Astrocyte (in vitro differentiated cells and primary cell): Measurements from ENCODE around the gene CDH13. TPM values are rescaled to one million over a fixed set of nuclear protein-coding genes. Genes with fewer than 3 reads are reported as not detected.

ENCODE experiments used
- DNase-seq: peaks from one replicate; pipeline ENCODE4 v3.0.0-alpha.2; 2010; ENCODE audit warnings: low read depth
- FAIRE-seq: peaks from 2 replicates; lab custom pipeline; 2011; peaks lifted over from hg19 to GRCh38; lab: Jason Lieb, UNC
- H2AFZ ChIP-seq: 2 replicates; pipeline ENCODE4 v1.6.0; 2012; ENCODE audit warnings: low read depth, low read length, inconsistent platforms
- H3K27ac ChIP-seq: 2 replicates; pipeline ENCODE4 v1.5.1; 2011; ENCODE audit warnings: low read depth, low read length, inconsistent platforms
- H3K27me3 ChIP-seq: 2 replicates; pipeline ENCODE4 v1.6.0; 2011; ENCODE audit warnings: low read length, inconsistent platforms; ENCODE audit not compliant: insufficient read depth
- H3K36me3 ChIP-seq: 2 replicates; pipeline ENCODE4 v1.5.1; 2011; ENCODE audit warnings: low read length, inconsistent platforms; ENCODE audit not compliant: insufficient read depth
- H3K4me1 ChIP-seq: 2 replicates; pipeline ENCODE4 v1.5.1; 2011; ENCODE audit warnings: low read length, inconsistent platforms; ENCODE audit not compliant: insufficient read depth
- H3K4me2 ChIP-seq: 2 replicates; pipeline ENCODE4 v1.6.0; 2012; ENCODE audit warnings: low read length, inconsistent platforms
- H3K4me3 ChIP-seq: 2 replicates; pipeline ENCODE4 v1.5.1; 2011; ENCODE audit warnings: low read depth, mild to moderate bottlenecking, low read length, inconsistent platforms; ENCODE audit not compliant: insufficient read depth
- H3K79me2 ChIP-seq: 2 replicates; pipeline ENCODE4 v1.6.0; 2012; ENCODE audit warnings: mild to moderate bottlenecking, low read length, inconsistent platforms; ENCODE audit not compliant: insufficient read depth
- H3K9ac ChIP-seq: 2 replicates; pipeline ENCODE4 v1.6.0; 2012; ENCODE audit warnings: mild to moderate bottlenecking, low read length, inconsistent platforms
- H3K9me3 ChIP-seq: 2 replicates; pipeline ENCODE4 v1.5.1; 2012; ENCODE audit warnings: low read depth, mild to moderate bottlenecking, low read length, inconsistent platforms; ENCODE audit not compliant: insufficient read depth
- H4K20me1 ChIP-seq: 2 replicates; pipeline ENCODE4 v1.6.0; 2012; ENCODE audit warnings: low read length, inconsistent platforms; ENCODE audit not compliant: insufficient read depth
- H3K27ac Mint-ChIP-seq: one replicate; pipeline ENCODE4 v1.8.0; 2021; ENCODE audit warnings: mild to moderate bottlenecking, mixed read lengths; ENCODE audit not compliant: unreplicated experiment
- H3K27me3 Mint-ChIP-seq: one replicate; pipeline ENCODE4 v1.8.0; 2021; ENCODE audit warnings: low read depth, mixed read lengths; ENCODE audit not compliant: unreplicated experiment
- H3K36me3 Mint-ChIP-seq: one replicate; pipeline ENCODE4 v1.8.0; 2021; ENCODE audit warnings: low read depth, mixed read lengths; ENCODE audit not compliant: unreplicated experiment
- H3K4me1 Mint-ChIP-seq: one replicate; pipeline ENCODE4 v1.8.0; 2021; ENCODE audit warnings: low read depth, mixed read lengths; ENCODE audit not compliant: unreplicated experiment
- H3K4me3 Mint-ChIP-seq: one replicate; pipeline ENCODE4 v1.8.0; 2021; ENCODE audit warnings: mild to moderate bottlenecking, moderate library complexity, mixed read lengths; ENCODE audit not compliant: unreplicated experiment
- H3K9me3 Mint-ChIP-seq: one replicate; pipeline ENCODE4 v1.8.0; 2021; ENCODE audit warnings: mild to moderate bottlenecking, mixed read lengths; ENCODE audit not compliant: unreplicated experiment
- EZH2 ChIP-seq: IDR thresholded peaks from 2 replicates; pipeline ENCODE4 v1.6.1; 2012; ENCODE audit warnings: mild to moderate bottlenecking, low read length, inconsistent platforms; ENCODE audit not compliant: insufficient read depth
- total RNA-seq: library from RNA; stranded (reverse); gene quantifications from 2 replicates; pipeline ENCODE4 v1.2.1, GENCODE V29; 2021
- TF ChIP-seq, protein P1 (sequence below): IDR thresholded peaks from 2 replicates; pipeline ENCODE4 v1.5.1; 2011; ENCODE audit warnings: low read depth, mild to moderate bottlenecking, inconsistent platforms, low read length, moderate library complexity; ENCODE audit not compliant: insufficient read depth

The CDH13 gene
- total RNA-seq, 1 donor from 2014 or later, result 41.7 TPM

DNA sequence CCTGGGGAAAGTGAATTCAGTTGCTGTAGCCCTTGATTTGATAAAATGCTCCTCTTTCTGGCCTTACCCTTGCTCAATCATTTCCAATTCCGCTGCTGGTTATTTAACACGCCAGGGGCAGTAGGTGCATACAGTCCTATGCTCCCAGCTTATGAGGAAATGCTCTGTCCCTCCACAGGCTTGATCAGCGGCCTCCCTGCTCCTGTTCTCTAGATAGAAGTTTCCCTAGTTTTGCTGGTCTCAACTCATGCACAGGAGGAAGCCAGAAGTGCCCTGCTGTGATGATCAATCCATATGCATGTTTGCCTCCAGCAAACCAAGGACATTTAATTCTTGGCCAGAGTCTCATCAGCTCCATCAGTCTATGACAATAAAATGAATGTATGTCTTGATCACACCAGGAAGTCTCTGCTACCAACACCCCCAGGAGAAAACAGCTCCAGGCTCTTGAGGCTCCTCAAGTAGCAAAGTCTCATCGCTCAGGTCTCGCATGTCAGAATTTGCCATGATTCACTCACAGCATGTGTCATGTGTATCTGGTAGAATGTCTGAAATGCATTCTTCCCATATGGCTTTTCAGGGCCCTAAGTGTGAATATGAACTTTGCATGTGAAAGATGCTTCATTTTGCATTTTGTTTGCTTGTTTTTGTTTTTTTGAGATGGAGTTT lies 208.9 kb downstream of the CDH13 start:
- no peaks in the 10 kb centered on the region for H3K9me3 ChIP-seq
- peaks cover 9% of the 10 kb centered on the region for H4K20me1 ChIP-seq
- H3K9ac ChIP-seq, result no peak overlapping the region
- Mint-ChIP-seq H3K4me1 (no peaks in the 10 kb centered on the region), H3K9me3 (peaks cover 1% of the 10 kb centered on the region), H3K4me3 (no peak overlapping the region), H3K27ac (no peak overlapping the region), H3K36me3 (no peaks in the 10 kb centered on the region), H3K27me3 (no peaks in the 10 kb centered on the region)
- no peak overlapping the region for H3K27ac ChIP-seq
- TF ChIP-seq, protein P1, sequence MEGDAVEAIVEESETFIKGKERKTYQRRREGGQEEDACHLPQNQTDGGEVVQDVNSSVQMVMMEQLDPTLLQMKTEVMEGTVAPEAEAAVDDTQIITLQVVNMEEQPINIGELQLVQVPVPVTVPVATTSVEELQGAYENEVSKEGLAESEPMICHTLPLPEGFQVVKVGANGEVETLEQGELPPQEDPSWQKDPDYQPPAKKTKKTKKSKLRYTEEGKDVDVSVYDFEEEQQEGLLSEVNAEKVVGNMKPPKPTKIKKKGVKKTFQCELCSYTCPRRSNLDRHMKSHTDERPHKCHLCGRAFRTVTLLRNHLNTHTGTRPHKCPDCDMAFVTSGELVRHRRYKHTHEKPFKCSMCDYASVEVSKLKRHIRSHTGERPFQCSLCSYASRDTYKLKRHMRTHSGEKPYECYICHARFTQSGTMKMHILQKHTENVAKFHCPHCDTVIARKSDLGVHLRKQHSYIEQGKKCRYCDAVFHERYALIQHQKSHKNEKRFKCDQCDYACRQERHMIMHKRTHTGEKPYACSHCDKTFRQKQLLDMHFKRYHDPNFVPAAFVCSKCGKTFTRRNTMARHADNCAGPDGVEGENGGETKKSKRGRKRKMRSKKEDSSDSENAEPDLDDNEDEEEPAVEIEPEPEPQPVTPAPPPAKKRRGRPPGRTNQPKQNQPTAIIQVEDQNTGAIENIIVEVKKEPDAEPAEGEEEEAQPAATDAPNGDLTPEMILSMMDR, result no peak
- no peak for TF ChIP-seq EZH2
- no peak overlapping the region for H2AFZ ChIP-seq
- no peak for DNase-seq
- peaks cover 2% of the 10 kb centered on the region for H3K79me2 ChIP-seq
- H3K36me3 ChIP-seq, result no peaks in the 10 kb centered on the region
- H3K4me1 ChIP-seq, result peaks cover 16% of the 10 kb centered on the region
- no peak overlapping the region for H3K4me2 ChIP-seq
- H3K27me3 ChIP-seq, result no peaks in the 10 kb centered on the region
- no peak for FAIRE-seq
- H3K4me3 ChIP-seq, result no peak overlapping the region

- Histone ChIP-seq H3K27me3 (no peaks in the 10 kb centered on the region), H3K79me2 (no peaks in the 10 kb centered on the region), H3K4me1 (no peaks in the 10 kb centered on the region), H3K4me3 (no peak overlapping the region), H2AFZ (no peak overlapping the region), H3K36me3 (no peaks in the 10 kb centered on the region), H4K20me1 (peaks cover 3% of the 10 kb centered on the region), H3K27ac (no peak overlapping the region), H3K9me3 (no peaks in the 10 kb centered on the region), H3K4me2 (no peak overlapping the region), H3K9ac (no peak overlapping the region)
- H3K9me3 Mint-ChIP-seq, result peaks cover 1% of the 10 kb centered on the region
- TF ChIP-seq, protein P1, result no peak
- TF ChIP-seq EZH2, result no peak
- DNase-seq, result no peak
- no peaks in the 10 kb centered on the region for H3K4me1 Mint-ChIP-seq
- H3K27me3 Mint-ChIP-seq, result no peaks in the 10 kb centered on the region
- H3K27ac Mint-ChIP-seq, result no peak overlapping the region
- no peak for FAIRE-seq
- H3K4me3 Mint-ChIP-seq, result no peak overlapping the region
- H3K36me3 Mint-ChIP-seq, result no peaks in the 10 kb centered on the region
These were observed 214.3 kb downstream of the CDH13 start for GRCh38 chr16:82841108-82841507.

DNA sequence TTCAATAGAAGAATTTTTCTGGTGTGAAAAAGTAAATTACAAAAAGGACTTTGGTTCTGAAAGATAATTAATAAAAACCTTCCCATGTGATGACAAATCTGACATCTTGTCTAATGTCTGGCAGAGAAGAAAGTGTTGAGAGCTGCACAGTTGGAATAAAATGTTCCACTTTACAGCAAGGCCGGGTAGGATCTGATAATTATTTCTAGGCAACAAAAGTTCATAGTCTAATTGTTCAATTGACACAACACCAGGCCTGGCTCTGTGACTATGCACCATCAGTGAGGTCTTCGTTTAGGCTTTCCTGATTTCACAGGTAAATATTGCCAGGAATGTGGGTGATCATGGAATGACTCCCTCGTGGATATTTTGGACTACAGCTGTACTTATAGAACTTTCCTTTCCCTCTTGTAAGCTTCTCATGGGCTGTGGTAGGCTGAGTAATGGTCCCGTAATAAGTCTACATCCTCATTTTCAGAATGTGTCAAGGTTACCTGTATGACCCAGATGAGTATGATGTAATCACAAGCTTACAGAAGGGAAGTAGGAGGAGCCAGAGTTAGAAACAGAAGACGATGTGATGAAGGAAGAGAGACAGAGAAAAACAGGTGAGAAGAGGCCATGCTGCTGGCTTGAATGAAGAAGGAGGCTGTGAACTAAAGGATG lies 217.0 kb downstream of the CDH13 start:
- FAIRE-seq (no peak), DNase-seq (no peak)
- Histone ChIP-seq H3K4me1 (no peaks in the 10 kb centered on the region), H3K9me3 (no peaks in the 10 kb centered on the region), H3K4me2 (no peak overlapping the region), H3K4me3 (no peak overlapping the region), H4K20me1 (no peaks in the 10 kb centered on the region), H3K9ac (no peak overlapping the region), H3K79me2 (no peaks in the 10 kb centered on the region), H3K27ac (no peak overlapping the region), H3K27me3 (no peaks in the 10 kb centered on the region), H2AFZ (no peak overlapping the region), H3K36me3 (no peaks in the 10 kb centered on the region)
- H3K4me1 Mint-ChIP-seq, result no peaks in the 10 kb centered on the region
- H3K9me3 Mint-ChIP-seq, result peaks cover 1% of the 10 kb centered on the region
- TF ChIP-seq, protein P1, result no peak
- no peak for TF ChIP-seq EZH2
- H3K4me3 Mint-ChIP-seq, result no peak overlapping the region
- no peaks in the 10 kb centered on the region for H3K36me3 Mint-ChIP-seq
- no peaks in the 10 kb centered on the region for H3K27me3 Mint-ChIP-seq
- H3K27ac Mint-ChIP-seq, result no peak overlapping the region
